Thyroid gland (tissue), 4 donors: ENCODE data around the gene AVPR1B. TPM values are rescaled to one million over a fixed set of nuclear protein-coding genes. Genes with fewer than 3 reads are reported as not detected.

Experiments used
- DNase-seq, 2 donors: peaks; one replicate each; pipeline ENCODE4 v3.0.0-alpha.2; 2019
- H3K27ac ChIP-seq, 3 donors: fragments of 200-600 bp; sonication (generic); 1 replicate in 2 of 3; 2 replicates in 1 of 3; pipeline ENCODE4 v1.5.1; 2016 to 2019; ENCODE audit warnings: mild to moderate bottlenecking in 1 of 3, moderate library complexity in 1 of 3
- H3K27me3 ChIP-seq: fragments of 200-600 bp; sonication (generic); one replicate; pipeline ENCODE4 v1.5.1; 2019
- H3K36me3 ChIP-seq, 2 donors: fragments of 200-600 bp; sonication (generic); one replicate each; pipeline ENCODE4 v1.5.1; 2016 to 2019
- H3K4me1 ChIP-seq, 2 donors: fragments of 200-600 bp; sonication (generic); one replicate each; pipeline ENCODE4 v1.5.1; 2017 to 2019
- H3K4me3 ChIP-seq, 3 donors: fragments of 200-600 bp; sonication (generic); replicated peaks in 1 of 3; 1 replicate in 2 of 3; 2 replicates in 1 of 3; pipeline ENCODE4 v1.5.1; 2016; ENCODE audit warnings: mild to moderate bottlenecking in 1 of 3
- H3K9me3 ChIP-seq: fragments of 200-600 bp; sonication (generic); one replicate; pipeline ENCODE4 v1.5.1; 2017
- CTCF ChIP-seq, 6 experiments: fragments of 200-600 bp in 3 of 6; fragments of 450-650 bp in 3 of 6; sonication (generic) in 3 of 6; IDR thresholded peaks; one replicate each; pipeline ENCODE4 v1.5.1; 2016 to 2019; ENCODE audit warnings: antibody characterized with exemption in 6 of 6, mild to moderate bottlenecking in 2 of 6, inconsistent platforms in 1 of 6, moderate library complexity in 1 of 6
- POLR2A ChIP-seq, 2 donors: fragments of 450-650 bp; IDR thresholded peaks; one replicate each; pipeline ENCODE4 v1.6.1; 2017; ENCODE audit warnings: antibody characterized with exemption in 2 of 2, mild to moderate bottlenecking in 2 of 2, moderate library complexity in 1 of 2
- WGBS, 2 donors: methylation state at CpG; one replicate each; pipeline ENCODE4 v1.1.5; 2017; 5-methylcytosine and 5-hydroxymethylcytosine counted together
- intact Hi-C: fragments of 100-400 bp; cut with DNase I; formaldehyde crosslinking; loops from one replicate; pipeline ENCODE4 v1.15.1; 2023
- total RNA-seq, 4 donors: library from RNA; depleted of rRNA; stranded (reverse); fragments of >200 nt; gene quantifications; one replicate each; pipeline ENCODE4 v1.2.3, GENCODE V29; 2016

The AVPR1B gene
- total RNA-seq, 4 donors from 2014 or later, result 0.11 to 0.68 (median 0.38) TPM; not detected in 1

GRCh38 chr1:206131037-206131436 is 13.8 kb upstream of the AVPR1B start:
- DNase-seq, result peak; percentile 52
- no peaks in the 10 kb centered on the region for H3K36me3 ChIP-seq
- H3K27me3 ChIP-seq, result no peaks in the 10 kb centered on the region
- intact Hi-C loops, result no loop called here
- WGBS, 2 donors, result 51 to 55% methylated on average over 7 of the region's 7 CpGs
- H3K4me1 ChIP-seq, result peaks cover 0 to 4% of the 10 kb centered on the region in 2 donors
- H3K27ac ChIP-seq, result no peak overlapping the region
- no peak overlapping the region for H3K4me3 ChIP-seq
- no peaks in the 10 kb centered on the region for H3K9me3 ChIP-seq
- TF ChIP-seq POLR2A (IDR thresholded peaks at IDR 0.05) (no peak), CTCF (IDR thresholded peaks at IDR 0.05) (no peak)

GRCh38 chr1:206128196-206128595 is 11.0 kb upstream of the AVPR1B start:
- TF ChIP-seq POLR2A (IDR thresholded peaks at IDR 0.05), result no peak
- no peak for TF ChIP-seq CTCF (IDR thresholded peaks at IDR 0.05)
- Histone ChIP-seq H3K36me3 (no peaks in the 10 kb centered on the region), H3K4me1 (no peaks in the 10 kb centered on the region), H3K4me3 (no peak overlapping the region), H3K27me3 (no peaks in the 10 kb centered on the region), H3K27ac (no peak overlapping the region), H3K9me3 (no peaks in the 10 kb centered on the region)
- DNase-seq, result no peak
- WGBS, 2 donors, result 53 to 64% methylated on average over 4 of the region's 4 CpGs
- intact Hi-C loops, result no loop called here

GRCh38 chr1:206127336-206127735 is 10.1 kb upstream of the AVPR1B start:
- TF ChIP-seq POLR2A (IDR thresholded peaks at IDR 0.05) (no peak), CTCF (IDR thresholded peaks at IDR 0.05) (no peak)

GRCh38 chr1:206125346-206125745 is 8.2 kb upstream of the AVPR1B start:
- no peak overlapping the region for H3K27ac ChIP-seq
- TF ChIP-seq POLR2A (IDR thresholded peaks at IDR 0.05) (no peak), CTCF (IDR thresholded peaks at IDR 0.05) (no peak)
- 85 to 93% methylated on average over 1 of the region's 1 CpG for WGBS, 2 donors
- no peak for DNase-seq
- intact Hi-C loops, result no loop called here
- no peaks in the 10 kb centered on the region for H3K27me3 ChIP-seq
- H3K4me3 ChIP-seq, result no peak overlapping the region
- H3K4me1 ChIP-seq, result no peaks in the 10 kb centered on the region
- no peaks in the 10 kb centered on the region for H3K36me3 ChIP-seq
- no peaks in the 10 kb centered on the region for H3K9me3 ChIP-seq

More at GRCh38 chr1:206127336-206127735, 10.1 kb upstream of the AVPR1B start:
- Histone ChIP-seq H3K9me3 (no peaks in the 10 kb centered on the region), H3K4me3 (no peak overlapping the region), H3K36me3 (no peaks in the 10 kb centered on the region), H3K27ac (no peak overlapping the region), H3K27me3 (no peaks in the 10 kb centered on the region), H3K4me1 (no peaks in the 10 kb centered on the region)
- intact Hi-C loops, result no loop called here
- 92 to 95% methylated on average over 9 of the region's 9 CpGs for WGBS, 2 donors
- no peak for DNase-seq

GRCh38 chr1:206122686-206123085 is 5.5 kb upstream of the AVPR1B start:
- Histone ChIP-seq H3K36me3 (no peaks in the 10 kb centered on the region), H3K9me3 (no peaks in the 10 kb centered on the region), H3K27me3 (no peaks in the 10 kb centered on the region), H3K4me3 (no peak overlapping the region), H3K27ac (no peak overlapping the region), H3K4me1 (peaks cover 3 to 4% of the 10 kb centered on the region in 2 donors)
- DNase-seq, result no peak
- no peak for TF ChIP-seq CTCF (IDR thresholded peaks at IDR 0.05)
- no peak for TF ChIP-seq POLR2A (IDR thresholded peaks at IDR 0.05)
- intact Hi-C loops, result no loop called here
